Epithelial cell of prostate (primary cell): ENCODE results near the gene PLA1A.
"Not testable (repeated sequence)": the region's sequence is repeated elsewhere in the genome, so short reads cannot be mapped to it uniquely, and the experiment has no call there.

Experiments
- DNase-seq: peaks from one replicate; pipeline ENCODE4 v3.0.0-alpha.2; 2011; ENCODE audit warnings: low read depth, low spot score
- H3K27ac ChIP-seq: fragments of 450-650 bp; 2 replicates; pipeline ENCODE4 v1.5.1; 2017; ENCODE audit warnings: mild to moderate bottlenecking

The PLA1A gene

DNA sequence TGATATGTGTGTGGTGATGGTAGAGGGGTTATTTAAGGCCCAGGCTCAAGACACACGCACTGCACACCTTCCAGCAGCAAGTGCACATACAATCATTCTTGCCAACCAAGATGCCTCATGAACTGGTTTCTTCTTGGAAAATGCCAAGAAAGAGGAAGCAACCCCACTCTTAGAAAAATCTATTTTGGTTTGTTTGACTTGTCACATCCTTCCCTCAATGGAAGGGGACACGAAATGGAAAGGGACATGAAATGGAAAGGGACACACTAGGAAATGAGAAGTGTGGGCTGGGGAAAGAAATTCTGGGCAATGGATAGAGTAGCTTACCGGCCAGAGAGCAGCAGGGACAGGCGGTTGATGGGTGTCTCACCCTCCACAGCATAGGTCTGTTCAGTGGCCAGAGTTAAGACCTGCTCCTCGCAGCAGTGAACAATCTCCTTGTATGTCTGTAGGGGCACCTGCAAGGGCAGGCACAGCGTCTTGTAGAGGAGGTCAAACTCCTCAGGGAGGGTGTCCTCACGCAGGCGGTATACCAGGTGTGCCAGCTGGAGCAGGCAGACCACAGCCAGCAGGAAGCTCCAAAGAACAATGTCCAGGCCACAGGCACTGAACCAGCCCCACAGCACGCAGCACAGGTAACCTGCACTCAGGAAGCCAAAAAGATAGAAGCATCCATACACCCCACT lies 62.1 kb downstream of the PLA1A start:
- H3K27ac ChIP-seq: no peak overlapping the region
- DNase-seq: no peak

DNA sequence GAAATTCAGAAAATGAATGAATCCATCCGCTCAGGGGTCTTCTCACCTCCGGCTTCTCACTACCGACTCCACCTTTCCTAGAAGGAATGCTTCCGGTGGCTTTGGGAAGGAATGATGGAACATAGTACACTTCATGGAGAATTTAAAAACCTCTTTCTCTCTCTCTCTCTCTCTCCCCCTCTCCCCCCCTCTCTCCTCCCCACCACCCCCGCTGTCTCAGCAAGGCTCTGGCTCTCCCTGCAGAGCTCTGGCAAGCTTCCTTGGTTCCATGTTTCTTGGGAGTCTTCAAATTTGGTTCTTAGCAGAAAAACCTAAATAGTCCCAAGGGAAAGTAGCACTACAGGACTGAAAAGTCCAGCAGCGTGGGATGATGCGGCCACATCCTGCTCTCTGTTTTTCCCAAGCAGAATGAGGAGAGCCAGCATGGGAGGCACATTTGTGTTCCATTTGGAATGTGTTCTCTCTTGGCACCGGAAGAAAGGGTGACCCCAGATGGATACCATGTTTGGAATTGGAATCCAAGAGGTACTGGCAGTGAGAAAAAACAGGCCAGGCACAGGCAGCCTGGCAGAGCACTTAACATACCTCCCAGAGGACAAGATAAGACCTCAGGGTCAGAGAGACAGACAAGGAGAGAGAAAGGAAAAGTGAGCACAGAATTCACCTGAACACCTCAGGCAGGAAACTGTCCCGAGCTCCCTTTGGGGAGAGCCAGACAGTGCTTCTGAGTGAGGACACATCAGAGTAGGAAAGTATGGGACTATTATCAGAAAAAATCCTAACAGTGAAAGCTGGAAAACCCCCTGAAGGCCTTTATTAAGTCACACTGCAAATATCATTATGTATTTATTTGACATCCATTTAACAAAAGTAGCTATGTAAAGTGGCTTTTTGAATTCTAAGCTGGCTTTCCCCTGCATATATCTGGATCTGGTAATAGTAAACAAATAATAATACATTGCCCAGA lies 63.1 kb downstream of the PLA1A start, which contains the start of gene POPDC2:
Gene POPDC2, minus strand, starts transcription at position 116 of the 967 bp plus-strand sequence. CDS start 166 bp downstream, outside the sequence.
- DNase-seq: no peak
- no peak within 1 kb of the TSS for H3K27ac ChIP-seq

DNA sequence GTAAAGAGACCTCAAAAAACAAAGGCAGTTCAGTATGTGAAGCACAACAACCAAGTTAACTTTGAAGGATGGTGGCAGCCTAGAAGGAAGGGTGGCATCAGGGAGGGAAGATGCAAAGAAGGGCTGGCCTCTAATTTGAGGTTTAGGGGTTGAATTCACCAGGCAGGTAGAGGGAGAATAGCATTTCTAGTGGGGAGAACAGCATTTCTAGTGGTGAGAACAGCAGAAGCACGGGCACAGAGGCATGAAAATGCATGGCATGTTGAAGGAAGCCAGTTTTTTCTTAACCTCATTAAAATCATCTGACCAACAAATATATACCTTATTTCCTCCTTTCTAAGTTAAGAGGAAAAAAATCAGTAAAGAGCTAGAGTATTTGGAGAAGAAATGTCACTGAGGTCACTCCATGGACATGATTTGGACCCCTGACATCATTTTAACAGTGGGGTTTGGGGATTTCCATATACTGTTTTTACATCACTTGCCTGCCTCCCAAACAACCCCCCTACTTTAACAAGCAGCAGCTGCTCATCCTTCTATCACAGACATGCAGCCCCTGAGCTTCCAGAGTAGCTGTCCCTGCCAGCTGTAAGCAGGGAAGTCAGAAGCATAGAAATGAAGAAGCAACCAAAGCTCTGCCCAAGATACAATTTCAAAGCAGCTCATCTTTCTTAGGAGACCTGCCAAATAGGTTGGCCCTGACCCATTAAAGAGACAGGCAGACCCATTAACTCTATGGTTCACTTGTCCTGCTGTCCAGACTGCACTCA lies 65.1 kb downstream of the PLA1A start:
- no peak for DNase-seq
- H3K27ac ChIP-seq: peak overlapping the region; percentile 86

DNA sequence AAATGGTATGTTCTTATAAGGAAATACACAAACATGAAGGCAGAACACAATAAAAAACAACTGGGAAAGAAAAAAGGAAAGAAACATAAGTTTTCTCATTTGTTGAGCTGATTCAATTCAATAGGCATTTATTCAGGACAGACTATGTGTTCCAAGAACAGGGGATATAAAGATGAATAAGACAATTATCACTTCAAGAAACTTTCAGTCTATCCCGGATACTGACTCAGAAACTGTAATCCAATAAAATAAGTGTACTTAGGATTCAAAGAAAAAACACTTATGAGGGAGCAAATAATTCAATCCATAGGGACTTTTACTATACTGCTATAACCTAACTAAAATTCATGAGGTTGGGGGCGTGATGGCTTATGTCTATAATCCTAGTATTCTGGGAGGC lies 66.2 kb downstream of the PLA1A start:
- no peak for DNase-seq
- H3K27ac ChIP-seq: peak overlapping the region; percentile 86

DNA sequence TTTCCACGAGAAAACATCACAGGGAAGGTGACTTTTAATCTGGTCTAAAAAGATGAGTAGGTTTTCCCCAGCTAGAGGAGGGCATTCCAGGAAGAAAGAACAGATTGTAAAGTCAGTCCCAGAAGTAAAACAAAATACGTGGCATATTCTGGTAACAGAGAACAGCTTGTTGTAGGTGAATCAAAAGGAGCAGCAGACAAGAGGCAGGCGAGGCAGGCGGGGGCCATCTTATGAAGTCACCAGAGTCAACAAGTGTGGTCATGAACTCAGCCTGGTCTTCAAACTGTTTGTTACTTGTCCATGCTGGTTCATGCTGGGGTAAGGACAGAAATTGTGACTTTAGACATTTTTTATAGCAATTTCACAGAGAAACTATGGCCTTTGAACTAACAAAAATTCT lies 66.7 kb downstream of the PLA1A start:
- DNase-seq: peak; percentile 69
- H3K27ac ChIP-seq: peak overlapping the region; percentile 86

DNA sequence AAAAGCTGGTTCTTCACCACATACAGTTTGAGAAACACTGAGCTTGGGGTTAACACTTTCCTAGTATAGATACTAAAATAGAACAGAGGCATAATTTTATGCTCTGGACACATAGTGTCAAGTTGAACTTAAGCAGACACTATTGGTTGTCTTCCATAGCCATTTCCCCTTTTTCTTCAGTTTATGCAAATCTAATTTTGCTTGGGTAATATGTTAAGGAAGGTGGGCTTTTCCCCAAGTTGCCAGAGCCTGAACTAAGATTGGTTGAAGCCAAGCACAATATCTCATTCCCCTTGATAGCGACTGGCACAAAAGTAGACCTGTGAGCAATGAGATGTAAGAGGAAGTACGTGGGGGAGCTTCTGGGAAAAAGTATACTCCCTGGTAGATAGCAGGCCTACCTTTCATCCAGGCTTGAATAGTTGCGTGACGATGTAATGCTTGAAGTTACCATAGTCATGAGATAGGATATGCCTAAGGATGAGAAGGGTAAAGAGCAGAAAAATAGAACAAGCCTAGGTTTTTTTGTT lies 67.2 kb downstream of the PLA1A start:
- DNase-seq: no peak
- H3K27ac ChIP-seq: peak overlapping the region; percentile 86

DNA sequence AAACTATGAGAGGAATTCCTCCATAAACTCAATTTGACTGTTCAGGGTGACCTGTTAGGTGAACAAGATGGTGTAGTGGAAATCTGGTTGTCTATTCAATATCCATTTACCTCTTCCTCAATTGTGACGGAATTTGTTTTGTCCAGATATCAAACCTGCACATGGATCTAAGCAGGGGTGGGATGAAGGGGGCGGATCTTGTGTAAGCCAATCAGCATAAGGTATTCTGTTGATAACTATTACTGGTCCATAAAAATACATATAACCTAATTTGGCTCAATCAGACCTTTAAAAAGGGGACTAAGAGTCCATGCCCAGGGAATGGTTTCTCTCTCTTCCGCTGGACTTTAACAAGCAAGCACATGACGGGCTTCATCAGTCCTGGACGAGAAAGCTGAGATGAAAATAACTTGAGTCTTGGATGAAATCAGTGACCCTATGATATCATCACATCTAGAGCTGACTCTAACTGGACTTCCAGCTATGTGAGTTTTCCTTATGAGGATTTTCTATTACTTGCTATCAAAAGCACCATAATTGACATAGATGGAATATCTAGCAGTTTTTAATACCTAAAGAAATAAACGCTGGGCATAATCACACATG lies 68.4 kb downstream of the PLA1A start:
- DNase-seq: no peak
- peak overlapping the region; percentile 86 for H3K27ac ChIP-seq

DNA sequence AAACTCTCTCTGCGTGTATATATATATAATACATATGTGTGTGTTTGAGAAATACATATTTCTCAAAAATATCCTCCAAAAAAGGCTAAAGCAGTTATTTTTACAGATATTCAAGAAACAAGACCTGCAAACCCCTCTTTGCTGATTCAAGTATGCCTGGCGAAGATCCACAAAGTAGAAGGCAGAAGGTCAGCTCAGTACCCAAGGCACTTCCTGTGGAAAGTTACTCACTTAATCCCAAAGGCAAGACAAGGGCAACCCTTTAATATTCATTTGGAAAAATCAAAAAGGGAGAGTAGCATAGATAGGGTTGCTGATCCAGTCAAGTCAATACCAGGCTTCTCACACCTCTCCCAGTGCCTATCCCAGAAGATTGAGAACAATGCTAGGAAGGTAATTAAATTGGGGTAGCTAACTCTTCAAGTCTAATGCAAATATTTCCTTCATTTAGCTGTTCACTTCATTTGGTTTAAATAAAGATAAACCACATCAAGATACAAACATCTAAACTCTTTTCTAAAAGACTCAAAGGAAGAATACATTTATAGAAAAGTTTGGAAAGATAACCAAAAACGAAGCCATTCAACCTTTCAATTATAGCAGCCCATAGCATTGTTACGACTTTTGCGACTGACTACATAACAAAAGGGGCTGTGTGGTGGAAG lies 72.4 kb downstream of the PLA1A start:
- H3K27ac ChIP-seq: no peak overlapping the region
- no peak for DNase-seq

DNA sequence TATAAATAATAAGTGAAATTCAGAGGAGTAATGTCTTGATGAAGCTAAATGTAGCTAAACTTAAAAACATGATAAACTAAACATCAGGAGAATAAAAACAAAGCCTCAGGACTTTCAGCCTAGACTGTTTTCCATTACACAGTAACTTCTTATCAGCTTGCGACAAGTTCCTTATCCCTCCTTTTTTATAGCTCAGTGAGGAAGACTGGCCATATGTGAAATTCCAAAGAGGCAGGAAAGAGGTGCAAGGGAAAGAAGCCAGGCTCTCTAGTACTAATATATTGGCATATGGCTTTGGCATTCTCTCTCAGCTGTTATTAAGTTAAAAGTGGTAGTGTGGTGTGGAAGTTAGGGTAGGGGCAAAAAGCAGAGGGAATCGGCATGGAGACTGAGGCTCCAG lies 75.1 kb downstream of the PLA1A start:
- H3K27ac ChIP-seq: no peak overlapping the region
- no peak for DNase-seq

DNA sequence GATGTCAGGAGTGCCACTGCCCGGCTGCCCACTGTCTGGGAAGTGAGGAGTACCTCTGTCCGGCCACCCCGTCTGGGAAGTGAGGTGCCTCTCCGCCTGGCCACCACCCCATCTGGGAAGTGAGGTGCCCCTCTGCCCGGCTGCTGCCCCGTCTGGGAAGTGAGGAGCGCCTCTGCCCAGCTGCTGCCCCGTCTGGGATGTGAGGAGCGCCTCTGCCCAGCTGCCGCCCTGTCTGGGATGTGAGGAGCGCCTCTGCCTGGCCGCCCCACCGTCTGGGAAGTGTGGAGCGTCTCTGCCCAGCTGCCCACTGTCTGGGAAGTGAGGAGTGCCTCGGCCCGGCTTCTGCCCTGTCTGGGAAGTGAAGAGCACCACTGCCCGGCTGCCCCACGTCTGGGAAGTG lies 76.2 kb downstream of the PLA1A start:
- no peak for DNase-seq
- no peak overlapping the region for H3K27ac ChIP-seq

DNA sequence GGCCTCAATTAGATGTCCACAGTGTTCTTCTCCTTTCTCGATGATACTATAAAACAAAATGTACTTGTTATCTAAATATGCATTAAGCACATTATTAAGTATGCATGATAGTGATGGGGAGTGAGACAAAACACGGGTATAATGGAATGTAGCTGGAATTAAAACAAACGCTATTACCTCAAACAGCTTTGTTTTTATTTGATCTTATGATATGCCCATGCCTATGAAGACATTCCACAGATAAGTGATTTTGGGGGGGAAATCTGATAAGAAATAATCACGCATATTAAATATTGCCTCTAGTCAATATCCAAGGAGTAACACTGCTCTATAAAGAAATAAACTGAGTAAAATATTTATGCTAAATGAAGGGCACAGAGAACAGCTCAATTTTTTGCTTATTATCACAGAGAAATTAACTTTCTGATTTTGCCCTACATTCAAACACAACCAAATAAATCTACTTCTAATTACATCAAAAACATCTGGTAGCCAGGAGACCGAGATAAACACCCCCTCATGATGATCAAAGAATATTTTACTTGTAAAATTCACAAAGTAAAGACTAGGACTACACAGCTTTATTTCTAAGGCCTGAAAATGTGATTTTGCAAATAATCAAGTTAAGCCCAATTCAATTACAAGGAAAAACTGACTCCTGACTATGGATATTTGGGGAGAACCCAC lies 77.6 kb downstream of the PLA1A start:
- H3K27ac ChIP-seq: no peak overlapping the region
- DNase-seq: no peak

DNA sequence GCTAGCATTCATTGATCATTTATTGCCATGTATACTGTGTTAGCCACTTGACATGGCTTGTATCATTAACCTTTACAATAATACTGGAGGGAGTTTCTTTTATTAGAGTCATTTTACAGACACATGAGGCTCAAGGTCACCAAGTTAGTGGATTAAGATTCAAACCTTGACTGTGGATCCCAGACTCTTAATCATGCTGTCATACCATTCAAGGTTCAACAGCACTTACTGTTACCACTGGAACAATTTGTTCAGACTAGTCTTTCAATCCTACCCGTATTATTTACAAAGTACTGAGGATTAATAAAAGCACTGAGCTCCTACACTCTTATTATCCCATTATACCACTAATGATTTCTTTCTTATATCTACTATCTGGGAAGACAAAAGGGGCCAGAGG lies 78.3 kb downstream of the PLA1A start:
- no peak for DNase-seq

DNA sequence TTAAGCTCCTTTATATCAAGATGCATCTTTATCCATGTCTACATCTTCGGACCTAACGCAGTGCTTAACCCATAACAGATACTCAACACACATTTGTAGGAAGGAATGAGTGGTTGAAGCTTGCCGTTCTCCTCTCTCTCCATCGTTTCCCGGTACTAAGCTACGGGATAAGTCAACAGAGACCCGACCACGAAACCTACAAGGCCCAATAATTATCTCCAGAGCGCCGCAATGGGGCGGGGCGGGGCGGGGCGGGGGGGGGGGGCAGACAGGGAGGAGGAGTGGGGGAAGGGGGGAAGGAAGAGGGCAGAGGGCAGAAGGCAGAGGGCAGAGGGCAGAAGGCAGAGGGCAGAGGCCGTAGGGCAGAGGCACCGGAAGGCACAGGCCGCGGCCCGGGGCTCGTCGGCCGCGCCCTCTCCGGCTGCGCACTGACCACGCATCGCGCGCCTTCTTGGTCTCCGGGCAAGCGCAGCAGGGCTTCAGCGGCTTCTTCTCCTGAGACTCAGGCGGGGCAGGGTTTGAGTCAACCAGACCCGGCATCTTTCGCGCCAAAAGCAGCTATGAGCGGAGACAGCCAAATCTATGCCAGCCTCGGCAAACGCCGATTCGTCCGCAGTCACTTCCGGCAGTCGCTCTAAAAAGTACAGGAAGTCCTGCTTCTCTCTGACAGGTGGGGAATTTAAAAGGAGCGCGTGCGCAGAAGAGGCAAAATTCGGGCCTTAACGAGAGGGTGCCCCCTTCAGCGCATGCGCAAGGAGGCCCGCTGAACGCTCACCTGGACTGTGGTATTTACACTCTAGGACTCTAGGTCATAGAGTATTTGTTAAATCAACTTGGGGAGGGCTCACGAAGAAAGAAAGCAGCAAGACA lies 79.3 kb downstream of the PLA1A start, which contains the start of gene COX17:
Gene COX17, minus strand, starts transcription at position 636 of the 870 bp plus-strand sequence. Its CDS starts 96 bp downstream, at position 540.
- DNase-seq: peak; percentile 80
- peak within 1 kb of the TSS; percentile 83 for H3K27ac ChIP-seq

More for the DNA sequence above, 78.3 kb downstream of the PLA1A start:
- peak overlapping the region; percentile 83 for H3K27ac ChIP-seq

DNA sequence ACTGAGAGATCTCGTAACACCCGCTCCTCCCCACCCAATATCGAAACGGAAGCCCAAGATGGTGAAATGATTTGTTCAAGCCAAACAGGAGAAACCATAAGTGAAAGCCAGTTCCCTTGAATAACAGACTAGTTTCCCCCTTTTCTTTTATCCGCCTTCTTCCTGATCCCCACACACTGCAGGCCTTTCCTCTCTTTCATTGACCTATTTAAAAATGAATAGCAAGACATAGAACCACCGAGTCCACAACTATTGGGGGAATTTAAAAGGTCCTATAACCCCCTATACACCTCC lies 79.9 kb downstream of the PLA1A start:
- no peak for DNase-seq

DNA sequence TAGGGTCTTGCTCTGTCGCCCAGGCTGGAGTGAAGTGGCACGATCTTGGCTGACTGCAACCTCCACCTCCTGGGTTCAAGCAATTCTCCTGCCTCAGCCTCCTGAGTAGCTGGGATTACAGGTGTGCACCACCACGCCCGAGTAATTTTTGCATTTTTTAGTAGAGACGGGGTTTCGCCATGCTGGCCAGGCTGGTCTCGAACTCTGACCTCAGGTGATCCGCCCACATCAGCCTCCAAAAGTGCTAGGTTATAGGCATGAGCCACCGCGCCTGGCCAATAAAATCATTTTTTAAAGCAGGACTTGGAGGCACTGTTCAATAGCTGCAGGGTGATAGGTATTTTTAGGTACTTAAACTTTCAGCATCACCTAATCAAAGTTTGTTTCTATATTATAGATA lies 80.5 kb downstream of the PLA1A start:
- DNase-seq, H3K27ac ChIP-seq: not testable (repeated sequence)

More for the DNA sequence above, 79.9 kb downstream of the PLA1A start:
- peak overlapping the region; percentile 83 for H3K27ac ChIP-seq
